Kidney (tissue), 14 donors: ENCODE results near the gene CENPU. TPM values are rescaled to one million over a fixed set of nuclear protein-coding genes. Genes with fewer than 3 reads are reported as not detected.

Source experiments
- DNase-seq, 5 donors: peaks; one replicate each; pipeline ENCODE4 v3.0.0-alpha.2; 2013 to 2020
- FAIRE-seq: peaks from 2 replicates; lab custom pipeline; 2012; peaks lifted over from hg19 to GRCh38; lab: Jason Lieb, UNC
- H3K27ac ChIP-seq, 2 donors: one replicate each; pipeline ENCODE4 v1.7.0; 2013; ENCODE audit warnings: low read depth in 2 of 2, low read length in 2 of 2, inconsistent platforms in 1 of 2
- H3K27me3 ChIP-seq: one replicate; pipeline ENCODE4 v1.7.1; 2013; ENCODE audit warnings: low read length, inconsistent platforms; ENCODE audit not compliant: control insufficient read depth, insufficient read depth
- H3K36me3 ChIP-seq, 3 donors: one replicate each; pipeline versions ENCODE4 v1.7.0 to v1.7.1; 2013; ENCODE audit warnings: low read length in 3 of 3, control low read depth in 1 of 3, inconsistent platforms in 1 of 3; ENCODE audit not compliant: insufficient read depth in 3 of 3, control insufficient read depth in 2 of 3
- H3K4me1 ChIP-seq, 3 donors: one replicate each; pipeline versions ENCODE4 v1.7.0 to v1.7.1; 2013; ENCODE audit warnings: low read length in 3 of 3, inconsistent platforms in 1 of 3, low read depth in 1 of 3; ENCODE audit not compliant: control insufficient read depth in 2 of 3, insufficient read depth in 2 of 3
- H3K4me3 ChIP-seq, 3 donors: one replicate each; pipeline versions ENCODE4 v1.7.0 to v1.8.1; 2013; ENCODE audit warnings: low read length in 3 of 3, control low read depth in 1 of 3, inconsistent platforms in 1 of 3
- H3K9ac ChIP-seq, 3 donors: one replicate each; pipeline versions ENCODE4 v1.7.0 to v1.7.1; 2013; ENCODE audit warnings: low read length in 3 of 3, control low read depth in 1 of 3, inconsistent platforms in 1 of 3
- H3K9me3 ChIP-seq, 3 donors: one replicate each; pipeline versions ENCODE4 v1.7.0 to v1.7.1; 2013; ENCODE audit warnings: low read length in 3 of 3, control low read depth in 1 of 3, inconsistent platforms in 1 of 3; ENCODE audit not compliant: control insufficient read depth in 2 of 3, insufficient read depth in 1 of 3
- CTCF ChIP-seq: IDR thresholded peaks from 3 replicates; pipeline ENCODE4 v1.5.1; 2012; ENCODE audit warnings: mild to moderate bottlenecking, moderate library complexity, borderline replicate concordance; ENCODE audit not compliant: insufficient read depth; ENCODE audit errors: extremely low read depth
- intact Hi-C: fragments of 100-400 bp; cut with DNase I; formaldehyde crosslinking; loops from one replicate; pipeline ENCODE4 v1.11.1; 2022
- polyA plus RNA-seq: library from polyadenylated mRNA; stranded (reverse); fragments of 350-450 nt; fragmentation: Illumina TruSeq; extraction: RNeasy Lipid Tissue Mini Kit (QIAGEN cat#74804); gene quantifications from one replicate; pipeline ENCODE4 v1.2.3, GENCODE V29; 2014; ENCODE audit warnings: low read depth, low replicate concordance; ENCODE audit not compliant: insufficient read depth
- total RNA-seq: library from RNA; stranded (reverse); fragmentation: NEBNext Ultra II Directional; extraction: Animal tissue kit (Norgen Biotek cat#: 25700); gene quantifications from one replicate; pipeline ENCODE4 v1.2.1, GENCODE V29; 2021
- donor health status: control.
- donor health status: control.
- donor health status: control.
- donor health status: control.
- donor health status: control.
- donor health status: DM: yes; HTN: yes; CAD: no.
- donor health status: Normal renal cell carcinoma (clear cell type).

CENPU gene
- total and polyA plus RNA-seq, 2 donors from 2014 or later: 2.2 to 2.5 TPM

GRCh38 chr4:184684491-184685189 is 49.3 kb downstream of the CENPU start:
- H3K4me3 ChIP-seq: no peak overlapping the region
- DNase-seq (no peak), FAIRE-seq (no peak)
- H3K36me3 ChIP-seq: no peaks in the 10 kb centered on the region
- H3K27ac ChIP-seq: no peak overlapping the region
- H3K4me1 ChIP-seq: no peaks in the 10 kb centered on the region
- no peaks in the 10 kb centered on the region for H3K27me3 ChIP-seq
- no peaks in the 10 kb centered on the region for H3K9me3 ChIP-seq
- TF ChIP-seq CTCF: no peak
- no peak overlapping the region for H3K9ac ChIP-seq
- intact Hi-C loops: no loop called here

GRCh38 chr4:184681916-184682315 is 52.0 kb downstream of the CENPU start:
- Histone ChIP-seq H3K9me3 (no peaks in the 10 kb centered on the region), H3K36me3 (no peaks in the 10 kb centered on the region), H3K9ac (no peak overlapping the region), H3K4me3 (no peak overlapping the region), H3K4me1 (no peaks in the 10 kb centered on the region), H3K27ac (no peak overlapping the region), H3K27me3 (no peaks in the 10 kb centered on the region)
- DNase-seq (no peak), FAIRE-seq (no peak)
- no peak for TF ChIP-seq CTCF
- intact Hi-C loops: no loop called here

- no peaks in the 10 kb centered on the region for H3K36me3 ChIP-seq
- H3K9me3 ChIP-seq: no peaks in the 10 kb centered on the region
- no peak overlapping the region for H3K27ac ChIP-seq
- DNase-seq (no peak), FAIRE-seq (no peak)
- H3K4me1 ChIP-seq: no peaks in the 10 kb centered on the region
- no peak overlapping the region for H3K4me3 ChIP-seq
- TF ChIP-seq CTCF: no peak
- H3K9ac ChIP-seq: no peak overlapping the region
- H3K27me3 ChIP-seq: no peaks in the 10 kb centered on the region
- intact Hi-C loops: no loop called here
Measured at GRCh38 chr4:184680698-184681097, 53.2 kb downstream of the CENPU start.
